SK-N-SH treated with all-trans-retinoic acid at 6 μM for 48 hours (cell line): ENCODE measurements around the gene CFAP299.

Experiments used
- ATAC-seq: fragments of 200-7000 bp; cut with Tn5 transposase; 3 replicates; pipeline ENCODE4 v1.9.1; 2020; ENCODE audit warnings: mild to moderate bottlenecking, moderate library complexity
- ARNTL ChIP-seq: fragments of 450-650 bp; formaldehyde crosslinking; IDR thresholded peaks from 2 replicates; pipeline ENCODE4 v1.5.0; 2020; ENCODE audit warnings: low read depth, mild to moderate bottlenecking, moderate library complexity, borderline replicate concordance
- BACH2 ChIP-seq: fragments of 250-450 bp; sonication (Bioruptor Pico); IDR thresholded peaks from 2 replicates; pipeline ENCODE4 v1.9.0; 2021; ENCODE audit warnings: mild to moderate bottlenecking, borderline replicate concordance
- CREB5 ChIP-seq: fragments of 250-450 bp; sonication (Bioruptor Pico); IDR thresholded peaks from 2 replicates; pipeline ENCODE4 v1.5.1; 2020; ENCODE audit warnings: low read depth, mild to moderate bottlenecking, moderate library complexity
- CSDC2 ChIP-seq: fragments of 250-450 bp; sonication (Bioruptor Pico); IDR thresholded peaks from 2 replicates; pipeline ENCODE4 v1.5.0; 2020; ENCODE audit warnings: mild to moderate bottlenecking, moderate library complexity
- CSRNP3 ChIP-seq: fragments of 250-450 bp; sonication (Bioruptor Pico); IDR thresholded peaks from 2 replicates; pipeline ENCODE4 v1.5.1; 2021; ENCODE audit warnings: mild to moderate bottlenecking, moderate library complexity
- ISL1 ChIP-seq: fragments of 250-450 bp; sonication (Bioruptor Pico); IDR thresholded peaks from 2 replicates; pipeline ENCODE4 v2.1.2; 2022; ENCODE audit warnings: mild to moderate bottlenecking, moderate library complexity
- PATZ1 ChIP-seq: fragments of 250-450 bp; sonication (Bioruptor Pico); IDR thresholded peaks from 2 replicates; pipeline ENCODE4 v1.8.0; 2020; ENCODE audit warnings: mild to moderate bottlenecking, moderate library complexity, borderline replicate concordance
- POU6F1 ChIP-seq: fragments of 250-450 bp; sonication (Bioruptor Pico); IDR thresholded peaks from 2 replicates; pipeline ENCODE4 v1.8.0; 2021; ENCODE audit warnings: low read depth, mild to moderate bottlenecking, moderate library complexity, borderline replicate concordance
- PPARA ChIP-seq: fragments of 250-450 bp; sonication (Bioruptor Pico); IDR thresholded peaks from 2 replicates; pipeline ENCODE4 v1.5.0; 2020; ENCODE audit warnings: mild to moderate bottlenecking, borderline replicate concordance
- RARB ChIP-seq: fragments of 250-450 bp; sonication (Bioruptor Pico); IDR thresholded peaks from 2 replicates; pipeline ENCODE4 v1.8.0; 2021; ENCODE audit warnings: mild to moderate bottlenecking, moderate library complexity
- SNAI2 ChIP-seq: fragments of 250-450 bp; sonication (Bioruptor Pico); IDR thresholded peaks from 2 replicates; pipeline ENCODE4 v1.5.0; 2020; ENCODE audit warnings: mild to moderate bottlenecking, moderate library complexity
- TCF4 ChIP-seq: fragments of 250-450 bp; sonication (Bioruptor Pico); IDR thresholded peaks from 2 replicates; pipeline ENCODE4 v1.8.0; 2021; ENCODE audit warnings: mild to moderate bottlenecking, moderate library complexity, borderline replicate concordance
- TSHZ2 ChIP-seq: fragments of 250-450 bp; sonication (Bioruptor Pico); IDR thresholded peaks from 2 replicates; pipeline ENCODE4 v1.5.0; 2020; ENCODE audit warnings: mild to moderate bottlenecking, moderate library complexity
- ZC3H10 ChIP-seq: fragments of 250-450 bp; sonication (Bioruptor Pico); IDR thresholded peaks from 2 replicates; pipeline ENCODE4 v1.5.1; 2021; ENCODE audit warnings: mild to moderate bottlenecking, moderate library complexity
- ZFP3 ChIP-seq: fragments of 250-450 bp; sonication (Bioruptor Pico); IDR thresholded peaks from 2 replicates; pipeline ENCODE4 v1.5.0; 2020; ENCODE audit warnings: mild to moderate bottlenecking, moderate library complexity
- ZFP30 ChIP-seq: fragments of 450-650 bp; formaldehyde crosslinking; IDR thresholded peaks from 2 replicates; pipeline ENCODE4 v1.5.0; 2022; ENCODE audit warnings: mild to moderate bottlenecking, moderate library complexity
- ZNF565 ChIP-seq: fragments of 450-650 bp; formaldehyde crosslinking; conservative IDR thresholded peaks from 2 replicates; pipeline ENCODE4 v1.5.0; 2020; ENCODE audit warnings: low read depth, mild to moderate bottlenecking, moderate library complexity
- ZNF70 ChIP-seq: fragments of 450-650 bp; formaldehyde crosslinking; IDR thresholded peaks from 2 replicates; pipeline ENCODE4 v1.5.0; 2020; ENCODE audit warnings: mild to moderate bottlenecking, moderate library complexity

Gene CFAP299

GRCh38 chr4:80613470-80613869, 277.9 kb downstream of the CFAP299 start:
- TF ChIP-seq BACH2 (no peak), ZNF565 (CRISPR knock-in tag) (no peak), ZNF70 (CRISPR knock-in tag) (no peak), TSHZ2 (no peak), ARNTL (CRISPR knock-in tag) (no peak), PATZ1 (CRISPR knock-in tag) (no peak), SNAI2 (CRISPR knock-in tag) (no peak), CSRNP3 (CRISPR knock-in tag) (no peak)
- TF ChIP-seq, all 23 proteins: peak for 0
- ATAC-seq: no peak

- ATAC-seq: no peak
- TF ChIP-seq TSHZ2: no peak
- no peak for TF ChIP-seq ZFP3 (CRISPR knock-in tag)
- no peak for TF ChIP-seq PPARA
- TF ChIP-seq CREB5: no peak
- TF ChIP-seq ZFP30 (CRISPR knock-in tag): no peak
- no peak for TF ChIP-seq ISL1 (CRISPR knock-in tag)
- TF ChIP-seq BACH2: no peak
- no peak for TF ChIP-seq ZNF70 (CRISPR knock-in tag)
- TF ChIP-seq TCF4 (CRISPR knock-in tag): no peak
- TF ChIP-seq RARB (CRISPR knock-in tag): no peak
- no peak for TF ChIP-seq ARNTL (CRISPR knock-in tag)
- no peak for TF ChIP-seq CSDC2 (CRISPR knock-in tag)
- no peak for TF ChIP-seq POU6F1
- TF ChIP-seq ZC3H10 (CRISPR knock-in tag): no peak
Measured at GRCh38 chr4:80614319-80614718, 278.8 kb downstream of the CFAP299 start.

- no peak for ATAC-seq
- TF ChIP-seq PPARA (no peak), BACH2 (no peak)
- TF ChIP-seq, all 23 proteins: peak for 0
Measured at GRCh38 chr4:80615099-80615498, 279.6 kb downstream of the CFAP299 start.
